NCI-H187 treated with DMSO at 0.1 percent for 48 hours (cell line): Measurements from ENCODE around the gene CACNA1C.

Source experiments
- DNase-seq: peaks from one replicate; lab custom pipeline; 2025; lab: John Stamatoyannopoulos, UW

The CACNA1C gene

GRCh38 chr12:2457215-2457932, 404.6 kb downstream of the CACNA1C start:
- no peak for DNase-seq

- DNase-seq, result no peak
Measured at GRCh38 chr12:2457933-2458414, 405.2 kb downstream of the CACNA1C start.

- DNase-seq, result no peak
Measured at GRCh38 chr12:2460051-2460670, 407.4 kb downstream of the CACNA1C start.

DNA sequence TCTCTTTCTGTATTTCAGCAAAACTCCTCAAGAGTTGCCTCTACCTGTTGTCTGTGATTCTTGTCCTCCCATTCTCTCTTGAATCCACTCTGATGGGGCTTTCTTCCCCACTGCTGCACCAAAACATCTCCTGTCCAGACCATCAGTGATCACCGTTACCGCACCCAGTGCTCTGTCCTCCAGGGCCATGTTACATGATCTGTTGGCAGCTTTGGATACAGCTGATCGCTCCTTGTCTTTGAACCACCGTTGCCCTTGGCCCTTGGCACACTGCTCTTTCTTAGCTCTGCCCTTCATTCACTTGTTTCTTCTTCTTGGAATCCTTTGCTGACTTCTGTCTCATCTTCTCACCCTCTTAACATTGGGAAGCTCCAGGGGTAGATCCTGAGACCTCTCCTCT, 408.3 kb downstream of the CACNA1C start:
- no peak for DNase-seq

DNA sequence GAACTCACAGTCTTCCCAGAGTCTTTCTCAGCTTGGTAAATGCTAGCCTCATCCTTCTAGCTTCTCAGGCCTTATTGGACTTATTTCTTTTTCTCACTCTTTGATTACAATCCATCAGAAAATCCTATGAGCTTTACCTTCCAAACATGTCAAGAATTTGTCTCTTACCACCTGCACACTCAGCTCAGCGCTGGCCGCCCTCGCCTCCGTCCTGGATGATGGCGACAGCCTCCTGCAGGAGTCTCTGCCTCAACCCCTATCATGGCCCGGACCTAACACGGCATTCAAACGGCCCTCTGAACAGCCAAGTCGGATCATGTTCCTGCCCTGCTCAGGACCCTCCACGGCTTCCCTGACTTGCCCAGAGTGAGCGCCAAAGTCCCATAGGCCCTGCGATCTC, 408.9 kb downstream of the CACNA1C start:
- DNase-seq, result no peak

GRCh38 chr12:2462087-2462486, 409.3 kb downstream of the CACNA1C start:
- DNase-seq, result no peak

- DNase-seq, result no peak
Measured at GRCh38 chr12:2463719-2464118, 410.9 kb downstream of the CACNA1C start.

GRCh38 chr12:2465681-2466080, 412.9 kb downstream of the CACNA1C start:
- no peak for DNase-seq

GRCh38 chr12:2466211-2466610, 413.4 kb downstream of the CACNA1C start:
- DNase-seq, result no peak

- no peak for DNase-seq
Measured at GRCh38 chr12:2467447-2468195, 414.8 kb downstream of the CACNA1C start.

- DNase-seq, result no peak
Measured at GRCh38 chr12:2475984-2476383, 423.2 kb downstream of the CACNA1C start.

DNA sequence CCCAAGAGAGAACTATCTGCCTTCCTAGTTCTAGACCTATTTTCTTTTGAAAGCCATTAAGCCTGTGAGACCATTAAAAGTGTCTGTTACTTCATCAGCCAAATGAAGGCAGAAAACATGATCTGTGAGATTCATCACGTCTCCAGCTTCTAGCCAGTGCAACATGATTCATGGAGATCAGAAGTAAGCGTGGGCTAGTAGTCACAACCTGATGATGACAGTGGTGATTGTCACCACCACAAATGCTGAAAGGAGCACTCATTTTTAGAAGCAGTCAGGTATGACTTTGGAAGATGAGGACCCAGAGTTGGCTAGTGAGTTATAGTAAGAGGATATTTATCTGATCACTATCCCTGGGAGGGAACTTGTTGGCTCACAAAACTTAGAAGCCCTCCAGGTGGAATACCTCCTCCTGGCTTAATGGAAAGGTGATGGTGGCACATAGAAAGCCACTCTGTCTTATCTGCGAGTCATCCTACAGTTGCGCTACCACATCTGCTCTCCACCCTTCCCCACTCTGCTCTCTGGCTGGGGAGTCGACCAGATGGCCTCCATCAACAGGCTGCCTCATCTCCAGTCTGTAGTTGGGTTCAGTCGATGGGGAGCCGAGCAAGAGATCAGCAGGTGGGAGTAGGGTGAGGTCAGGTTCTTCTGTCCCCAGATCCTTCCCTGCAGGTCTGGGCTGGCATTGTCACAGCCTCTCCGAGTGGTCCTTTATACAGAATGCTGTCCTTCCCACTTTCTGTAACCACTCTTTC, 424.4 kb downstream of the CACNA1C start:
- no peak for DNase-seq

GRCh38 chr12:2479851-2480535, 427.2 kb downstream of the CACNA1C start:
- DNase-seq, result no peak

DNA sequence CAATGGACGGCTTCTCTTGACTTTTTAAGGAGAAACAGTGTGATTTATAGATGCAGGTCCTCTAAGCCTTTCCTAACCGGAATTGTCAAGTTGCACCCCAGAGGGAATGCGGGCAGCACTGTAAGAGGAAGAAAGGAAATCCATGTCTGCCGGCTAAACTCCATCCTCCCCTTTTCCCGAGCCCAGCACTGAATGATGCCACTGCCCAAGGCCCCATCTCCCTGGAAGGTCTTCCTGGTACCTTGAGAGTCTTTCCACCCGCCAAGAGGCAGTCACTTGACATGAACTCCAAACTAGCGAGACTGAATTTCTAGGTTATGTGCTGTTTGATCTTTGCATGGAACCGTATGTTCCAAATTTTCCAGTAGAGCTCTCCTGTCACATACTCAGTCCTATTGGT, 428.6 kb downstream of the CACNA1C start:
- no peak for DNase-seq

DNA sequence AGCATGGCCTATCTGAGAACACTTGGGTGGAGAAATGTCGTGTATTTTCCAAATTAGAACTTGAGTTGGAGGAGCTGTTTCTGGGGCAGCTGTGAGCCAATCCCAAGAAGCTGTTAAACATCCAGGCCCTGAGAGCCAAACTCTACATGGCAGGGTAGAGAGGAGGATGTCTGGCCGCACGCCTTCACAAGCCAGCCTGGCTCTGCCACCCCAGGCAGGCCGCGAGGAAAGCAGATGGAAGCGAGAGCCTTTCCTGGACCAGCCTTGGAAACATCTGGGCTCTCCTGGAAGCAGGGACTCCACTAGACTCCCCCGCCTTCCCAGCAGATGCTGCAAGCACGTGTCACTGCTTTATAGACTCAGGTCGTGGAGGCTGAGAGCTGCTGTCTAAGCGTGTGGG, 429.2 kb downstream of the CACNA1C start:
- no peak for DNase-seq

DNA sequence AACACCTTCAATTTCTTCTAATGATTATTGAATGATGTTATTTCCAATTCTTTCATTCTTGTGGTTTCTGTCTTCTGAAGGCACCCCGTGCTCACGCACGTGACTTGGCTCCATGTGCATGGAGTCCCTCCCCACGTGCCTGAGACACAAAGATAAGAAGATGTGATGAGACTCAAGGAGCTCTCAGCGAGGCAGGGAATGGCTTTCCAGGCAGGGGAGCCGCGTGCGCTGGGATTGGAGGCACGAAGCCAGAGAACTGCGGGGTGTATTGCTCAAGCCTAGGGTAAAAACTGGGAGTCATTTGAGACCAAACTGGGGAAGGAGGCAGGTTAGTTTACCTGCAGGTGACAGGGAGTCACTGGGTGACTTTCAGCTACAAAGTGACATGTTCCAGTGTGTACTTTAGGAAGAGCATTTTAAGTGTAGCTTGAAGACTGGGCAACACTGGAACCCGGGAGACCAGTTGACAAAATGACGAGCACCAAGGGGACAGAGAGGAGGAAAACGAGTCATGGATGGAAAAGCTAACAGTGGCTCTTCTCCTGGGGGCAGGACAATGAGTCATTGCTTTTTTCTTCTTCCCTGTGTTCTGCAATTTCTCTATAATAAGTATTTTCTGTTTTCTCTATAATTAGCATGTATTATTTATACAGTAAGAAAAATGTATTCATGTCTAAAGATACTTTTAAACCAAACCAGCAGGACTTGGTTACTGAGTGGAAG, 430.3 kb downstream of the CACNA1C start:
- no peak for DNase-seq

GRCh38 chr12:2483713-2484112, 430.9 kb downstream of the CACNA1C start:
- no peak for DNase-seq

GRCh38 chr12:2484141-2484776, 431.5 kb downstream of the CACNA1C start:
- no peak for DNase-seq

DNA sequence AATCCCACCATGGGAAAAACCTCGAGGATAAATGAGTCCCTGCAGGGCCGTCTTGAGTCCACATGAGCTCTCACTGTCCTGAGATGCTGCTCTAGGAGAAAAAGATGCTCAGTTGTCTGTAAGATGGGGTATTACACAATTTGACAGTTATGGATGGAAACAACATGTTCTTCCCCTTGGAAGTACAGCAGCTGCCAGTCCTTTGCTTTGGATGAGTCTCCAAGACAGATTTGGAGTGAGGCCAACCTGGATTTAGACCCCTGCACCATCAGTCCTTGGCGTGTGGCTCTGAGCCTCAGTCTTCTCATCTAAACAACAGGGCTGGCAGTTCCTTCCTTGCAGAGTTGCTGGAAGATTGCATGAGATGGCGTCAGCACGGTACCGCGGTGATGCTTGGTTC, 432.9 kb downstream of the CACNA1C start:
- DNase-seq, result no peak

- DNase-seq, result no peak
Measured at GRCh38 chr12:2486796-2487195, 434.0 kb downstream of the CACNA1C start.

- DNase-seq, result no peak
Measured at GRCh38 chr12:2487278-2487677, 434.5 kb downstream of the CACNA1C start.
